T-helper 2 cell (primary cell): ENCODE measurements around the gene SLC9A2.

Source experiments
- DNase-seq, 5 experiments: peaks; one replicate each; pipeline versions ENCODE4 v3.0.0 to v3.0.0-alpha.2; 2012 to 2022

The SLC9A2 gene

GRCh38 chr2:102677244-102678215 is 58.2 kb downstream of the SLC9A2 start:
- no peak for DNase-seq

GRCh38 chr2:102678442-102678841 is 59.1 kb downstream of the SLC9A2 start:
- no peak for DNase-seq

GRCh38 chr2:102686479-102687439 is 67.4 kb downstream of the SLC9A2 start:
- peak in 1 of 5 experiments; percentile 55 for DNase-seq

- DNase-seq: no peak
Observed at GRCh38 chr2:102690012-102690411, 70.7 kb downstream of the SLC9A2 start.

- DNase-seq: no peak
Observed at GRCh38 chr2:102696463-102696862, 77.1 kb downstream of the SLC9A2 start.

- DNase-seq: no peak
Observed at GRCh38 chr2:102698369-102699111, 79.2 kb downstream of the SLC9A2 start.

GRCh38 chr2:102703305-102703704 is 84.0 kb downstream of the SLC9A2 start:
- no peak for DNase-seq

- peak in 1 of 5 experiments; percentile 7 for DNase-seq
Observed at GRCh38 chr2:102703748-102704147, 84.4 kb downstream of the SLC9A2 start.

GRCh38 chr2:102704531-102704930 is 85.2 kb downstream of the SLC9A2 start:
- no peak for DNase-seq

- DNase-seq: no peak
Observed at GRCh38 chr2:102707796-102708695, 88.7 kb downstream of the SLC9A2 start.

GRCh38 chr2:102708847-102709559 is 89.7 kb downstream of the SLC9A2 start:
- no peak for DNase-seq

- no peak for DNase-seq
Observed at GRCh38 chr2:102717308-102718018, 98.1 kb downstream of the SLC9A2 start.

GRCh38 chr2:102718387-102719316 is 99.3 kb downstream of the SLC9A2 start:
- no peak for DNase-seq

- DNase-seq: no peak
Observed at GRCh38 chr2:102724016-102724490, 104.7 kb downstream of the SLC9A2 start.

GRCh38 chr2:102724553-102724952 is 105.2 kb downstream of the SLC9A2 start:
- DNase-seq: no peak

GRCh38 chr2:102726128-102727087 is 107.1 kb downstream of the SLC9A2 start:
- DNase-seq: no peak

- DNase-seq: no peak
Observed at GRCh38 chr2:102735416-102736109, 116.2 kb downstream of the SLC9A2 start.
